Pulmonary artery endothelial cell (primary cell): Measurements from ENCODE around the gene TEX14. TPM values are rescaled to one million over a fixed set of nuclear protein-coding genes. Genes with fewer than 3 reads are reported as not detected.
"Not testable (repeated sequence)": the region's sequence is repeated elsewhere in the genome, so short reads cannot be mapped to it uniquely, and the experiment has no call there.

Source experiments
- DNase-seq: peaks from one replicate; pipeline ENCODE4 v3.0.0-alpha.2; 2011; ENCODE audit warnings: low read depth, low spot score
- total RNA-seq: library from RNA; depleted of rRNA; stranded (reverse); fragments of >200 nt; gene quantifications from 2 replicates; pipeline ENCODE4 v1.2.3, GENCODE V29; 2014

Gene TEX14
- total RNA-seq, 1 donor from 2014 or later = under 0.01 TPM

DNA sequence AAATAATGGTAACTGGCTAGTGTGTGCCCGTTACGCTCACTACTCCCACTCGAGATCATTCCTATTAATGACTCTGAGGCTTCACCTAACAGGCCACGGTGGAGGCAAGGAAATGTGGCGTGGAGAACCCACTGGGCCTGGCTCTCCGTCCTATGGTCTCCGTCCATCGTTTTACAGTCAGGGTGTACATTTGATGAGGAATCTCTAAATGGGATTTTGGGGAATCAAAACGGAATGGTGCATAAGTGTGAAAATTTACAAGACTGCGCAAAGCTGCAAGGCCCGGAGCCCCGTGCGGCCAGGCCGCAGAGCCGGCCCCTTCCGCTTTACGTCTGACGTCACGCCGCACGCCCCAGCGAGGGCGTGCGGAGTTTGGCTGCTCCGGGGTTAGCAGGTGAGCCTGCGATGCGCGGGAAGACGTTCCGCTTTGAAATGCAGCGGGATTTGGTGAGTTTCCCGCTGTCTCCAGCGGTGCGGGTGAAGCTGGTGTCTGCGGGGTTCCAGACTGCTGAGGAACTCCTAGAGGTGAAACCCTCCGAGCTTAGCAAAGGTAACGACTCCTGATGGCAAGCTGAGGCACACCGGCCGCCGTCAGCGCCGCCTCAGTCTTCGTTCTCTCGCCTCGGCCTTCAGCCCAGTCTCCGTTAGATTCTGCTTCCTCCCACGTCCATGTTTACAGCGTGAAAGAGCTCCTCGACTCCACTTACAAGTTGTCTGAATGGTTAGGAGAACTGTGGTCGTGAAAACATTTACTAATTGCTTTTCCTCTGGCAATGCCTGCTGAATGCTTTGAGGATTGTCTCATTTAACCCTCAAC, 602 bp upstream of the TEX14 start, which contains the start of gene RAD51C:
TSS of gene RAD51C (plus strand) at position 364 of the 817 bp plus-strand sequence. CDS start at position 406, 42 bp downstream.
- peak; percentile 44 for DNase-seq

DNA sequence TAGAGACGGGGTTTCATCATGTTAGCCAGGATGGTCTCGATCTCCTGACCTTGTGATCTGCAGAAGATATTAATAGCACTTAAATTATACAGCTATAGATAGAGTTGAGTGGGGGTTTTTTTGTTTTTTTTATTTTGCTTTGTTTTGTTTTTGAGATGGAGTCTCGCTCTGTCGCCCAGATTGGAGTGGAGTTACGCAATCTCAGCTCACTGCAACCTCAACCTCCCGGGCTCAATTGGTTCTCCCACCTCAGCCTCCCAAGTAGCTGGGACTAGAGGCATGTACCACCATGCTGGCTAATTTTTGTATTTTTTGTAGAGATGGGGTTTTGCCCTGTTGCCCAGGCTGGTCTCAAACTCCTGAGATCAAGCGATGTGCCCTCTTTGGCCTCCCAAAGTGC, 1.8 kb downstream of the TEX14 start:
- DNase-seq = not testable (repeated sequence)

DNA sequence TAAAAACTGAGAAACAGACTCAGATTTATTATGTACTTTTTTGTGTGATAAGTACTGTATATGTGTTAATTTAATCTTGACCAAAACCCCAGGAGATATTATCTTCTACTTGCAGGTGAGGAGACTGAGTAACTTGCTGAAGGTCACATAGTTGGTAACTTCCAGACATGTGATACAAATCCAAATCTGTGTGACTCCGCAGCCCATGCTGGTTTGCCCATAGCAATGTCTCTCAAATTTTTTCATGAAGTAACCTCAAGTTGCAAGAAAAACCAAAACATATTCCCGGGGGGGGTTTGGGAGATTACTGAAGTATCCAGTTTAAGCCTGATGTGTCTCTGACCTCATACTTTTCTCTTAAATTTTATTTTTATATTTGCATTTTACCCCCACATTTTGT, 3.3 kb downstream of the TEX14 start:
- DNase-seq = no peak

DNA sequence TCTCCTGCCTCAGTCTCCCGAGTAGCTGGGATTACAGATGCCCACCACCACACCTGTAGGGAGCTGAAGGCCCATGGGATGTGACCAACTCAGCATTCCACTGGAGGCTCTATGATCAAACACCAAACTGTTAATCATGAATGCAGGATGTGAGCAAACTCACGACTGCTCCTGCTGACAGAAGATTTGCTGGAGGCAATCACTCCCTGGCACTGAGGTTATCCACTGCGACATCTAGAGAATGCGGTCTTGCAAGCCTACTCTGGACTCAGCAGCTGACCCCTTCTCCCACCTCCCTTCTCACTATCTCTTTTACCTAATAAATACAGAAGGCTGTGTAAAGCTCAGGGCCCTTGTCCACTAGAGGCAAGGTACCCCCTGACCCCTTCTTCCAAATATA, 4.9 kb downstream of the TEX14 start:
- no peak for DNase-seq

- not testable (repeated sequence) for DNase-seq
Measured at GRCh38 chr17:58684462-58684861, 7.4 kb downstream of the TEX14 start.

- no peak for DNase-seq
Measured at GRCh38 chr17:58684003-58684402, 7.8 kb downstream of the TEX14 start.

- no peak for DNase-seq
Measured at GRCh38 chr17:58680038-58680369, 11.8 kb downstream of the TEX14 start.

- no peak for DNase-seq
Measured at GRCh38 chr17:58679263-58680037, 12.4 kb downstream of the TEX14 start.

- DNase-seq = not testable (repeated sequence)
Measured at GRCh38 chr17:58678287-58678686, 13.6 kb downstream of the TEX14 start.

GRCh38 chr17:58677194-58677880, 14.5 kb downstream of the TEX14 start:
- no peak for DNase-seq

GRCh38 chr17:58671969-58672368, 19.9 kb downstream of the TEX14 start:
- no peak for DNase-seq

- no peak for DNase-seq
Measured at GRCh38 chr17:58669853-58670252, 22.0 kb downstream of the TEX14 start.

- DNase-seq = no peak
Measured at GRCh38 chr17:58668598-58668935, 23.3 kb downstream of the TEX14 start.

DNA sequence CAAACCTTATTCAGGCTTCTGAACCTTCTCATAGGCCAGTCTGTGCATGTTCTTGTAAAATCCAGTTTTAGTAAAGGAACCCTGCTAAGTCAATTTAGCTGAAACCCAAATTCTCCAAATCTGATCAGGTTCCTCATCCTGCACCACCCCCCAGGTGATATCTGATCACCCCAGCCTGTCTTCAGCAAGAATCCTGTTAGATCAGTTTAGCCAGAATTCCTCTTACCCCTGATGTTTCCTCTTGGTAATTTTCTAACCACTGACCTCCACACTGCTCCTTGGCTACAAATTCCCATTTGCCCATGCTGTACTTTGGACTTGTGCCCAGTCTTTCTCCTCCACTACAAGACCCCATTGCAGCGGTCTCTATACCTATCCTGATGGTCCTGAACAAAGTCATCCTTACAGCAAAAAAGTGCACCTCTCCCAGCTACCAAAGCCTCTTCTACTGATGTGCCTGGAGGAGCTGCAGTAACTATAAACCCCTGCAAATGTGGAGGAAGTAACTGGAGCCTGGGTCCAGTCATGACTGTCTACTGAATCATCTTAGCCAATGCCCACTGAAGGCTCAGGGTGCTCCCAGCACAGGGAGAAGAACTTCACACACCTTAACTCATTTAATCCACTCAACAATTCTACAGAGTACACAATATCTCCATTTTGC, 23.8 kb downstream of the TEX14 start:
- no peak for DNase-seq

GRCh38 chr17:58666858-58667267, 25.0 kb downstream of the TEX14 start:
- DNase-seq = no peak

GRCh38 chr17:58665946-58666857, 25.6 kb downstream of the TEX14 start:
- DNase-seq = no peak

DNA sequence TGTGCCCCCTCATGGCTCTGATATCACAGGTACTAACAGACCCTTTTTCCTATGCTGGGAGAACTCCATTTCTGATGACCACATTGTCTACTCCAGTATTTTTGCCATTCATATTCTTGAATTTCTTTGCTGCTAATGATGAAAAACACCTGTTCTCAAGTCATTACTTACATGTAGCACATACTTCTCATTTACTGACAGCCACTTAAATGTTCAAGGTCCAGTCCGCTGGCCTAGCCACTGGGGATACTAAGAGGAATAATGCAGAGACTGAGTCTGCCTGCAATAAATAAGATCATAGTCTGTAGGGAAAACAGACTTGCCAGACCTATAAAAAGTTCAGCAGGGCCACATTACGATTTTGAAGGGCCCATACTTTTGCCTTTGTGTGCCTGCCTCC, 27.5 kb downstream of the TEX14 start:
- DNase-seq = no peak

DNA sequence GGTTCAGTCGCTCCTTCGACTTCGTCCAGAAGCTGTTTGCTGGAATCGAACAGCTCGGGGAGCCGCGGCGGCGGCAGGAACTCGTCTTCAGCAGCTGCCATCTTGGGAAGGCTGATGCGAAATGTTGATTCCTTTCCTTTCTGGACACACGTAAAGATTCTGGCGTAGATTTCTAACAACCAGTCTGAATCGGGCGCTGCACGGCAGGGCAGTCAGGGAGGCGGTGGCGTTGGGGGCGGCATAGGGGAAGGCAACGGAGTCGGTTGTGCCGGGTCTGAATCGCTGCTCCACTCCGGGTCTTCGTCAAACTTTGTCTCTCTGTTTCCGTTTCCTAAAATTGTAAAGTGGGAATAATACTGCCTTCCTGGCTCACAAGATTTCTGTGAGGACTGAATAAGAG, 30.3 kb downstream of the TEX14 start:
- no peak for DNase-seq

DNA sequence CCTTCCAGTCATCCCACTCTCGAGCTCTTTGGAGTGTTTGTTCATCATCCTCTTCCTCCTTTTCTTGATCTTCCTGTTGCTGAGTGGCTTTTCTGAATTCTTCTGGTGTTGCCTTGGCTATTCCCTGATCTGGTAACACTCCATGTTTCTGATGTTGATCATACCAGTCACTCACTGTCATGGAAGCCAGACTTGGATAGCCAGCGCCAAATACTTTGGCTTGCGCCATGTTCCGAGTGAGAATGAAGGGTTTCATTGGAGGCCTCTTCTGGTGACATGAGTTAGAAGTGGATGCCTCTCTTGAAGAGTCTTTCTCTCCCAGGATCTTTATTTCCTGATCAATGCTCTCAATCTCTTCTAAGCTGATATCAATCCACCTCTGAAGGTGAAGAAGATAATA, 31.2 kb downstream of the TEX14 start:
- no peak for DNase-seq

DNA sequence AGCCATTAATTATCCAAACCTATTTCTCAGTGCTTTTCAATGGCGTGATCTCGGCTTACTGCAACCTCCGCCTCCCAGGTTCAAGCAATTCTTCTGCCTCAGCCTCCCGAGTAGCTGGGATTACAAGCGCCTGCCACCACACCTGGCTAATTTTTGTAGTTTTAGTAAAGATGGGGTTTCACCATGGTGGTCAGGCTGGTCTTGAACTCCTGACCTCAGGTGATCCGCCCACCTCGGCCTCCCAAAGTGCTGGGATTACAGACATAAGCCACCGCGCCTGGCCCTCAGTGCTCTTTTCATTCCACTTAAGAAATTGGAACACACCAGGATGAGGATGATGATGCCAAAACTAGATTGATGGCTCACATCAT, 32.1 kb downstream of the TEX14 start:
- not testable (repeated sequence) for DNase-seq
